Left kidney (tissue), 2 donors: ENCODE measurements around the gene PCDHGA1. TPM values are rescaled to one million over a fixed set of nuclear protein-coding genes. Genes with fewer than 3 reads are reported as not detected.

Experiments
- DNase-seq: peaks from one replicate; pipeline ENCODE4 v3.0.0-alpha.2; 2013
- polyA plus RNA-seq: library from polyadenylated mRNA; unstranded; fragments of 120-200 nt; gene quantifications from one replicate; pipeline ENCODE4 v1.2.1, GENCODE V29; 2013; ENCODE audit not compliant: insufficient read length

Gene PCDHGA1
- polyA plus RNA-seq, 1 donor, result 1.1 TPM

DNA sequence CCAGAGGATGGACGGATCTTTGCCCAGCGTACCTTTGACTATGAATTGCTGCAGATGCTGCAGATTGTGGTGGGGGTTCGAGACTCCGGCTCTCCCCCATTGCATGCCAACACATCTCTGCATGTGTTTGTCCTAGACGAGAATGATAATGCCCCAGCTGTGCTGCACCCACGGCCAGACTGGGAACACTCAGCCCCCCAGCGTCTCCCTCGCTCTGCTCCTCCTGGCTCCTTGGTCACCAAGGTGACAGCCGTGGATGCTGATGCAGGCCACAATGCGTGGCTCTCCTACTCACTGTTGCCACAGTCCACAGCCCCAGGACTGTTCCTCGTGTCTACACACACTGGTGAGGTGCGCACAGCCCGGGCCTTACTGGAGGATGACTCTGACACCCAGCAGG is 160.5 kb downstream of the PCDHGA1 start:
- no peak for DNase-seq

DNA sequence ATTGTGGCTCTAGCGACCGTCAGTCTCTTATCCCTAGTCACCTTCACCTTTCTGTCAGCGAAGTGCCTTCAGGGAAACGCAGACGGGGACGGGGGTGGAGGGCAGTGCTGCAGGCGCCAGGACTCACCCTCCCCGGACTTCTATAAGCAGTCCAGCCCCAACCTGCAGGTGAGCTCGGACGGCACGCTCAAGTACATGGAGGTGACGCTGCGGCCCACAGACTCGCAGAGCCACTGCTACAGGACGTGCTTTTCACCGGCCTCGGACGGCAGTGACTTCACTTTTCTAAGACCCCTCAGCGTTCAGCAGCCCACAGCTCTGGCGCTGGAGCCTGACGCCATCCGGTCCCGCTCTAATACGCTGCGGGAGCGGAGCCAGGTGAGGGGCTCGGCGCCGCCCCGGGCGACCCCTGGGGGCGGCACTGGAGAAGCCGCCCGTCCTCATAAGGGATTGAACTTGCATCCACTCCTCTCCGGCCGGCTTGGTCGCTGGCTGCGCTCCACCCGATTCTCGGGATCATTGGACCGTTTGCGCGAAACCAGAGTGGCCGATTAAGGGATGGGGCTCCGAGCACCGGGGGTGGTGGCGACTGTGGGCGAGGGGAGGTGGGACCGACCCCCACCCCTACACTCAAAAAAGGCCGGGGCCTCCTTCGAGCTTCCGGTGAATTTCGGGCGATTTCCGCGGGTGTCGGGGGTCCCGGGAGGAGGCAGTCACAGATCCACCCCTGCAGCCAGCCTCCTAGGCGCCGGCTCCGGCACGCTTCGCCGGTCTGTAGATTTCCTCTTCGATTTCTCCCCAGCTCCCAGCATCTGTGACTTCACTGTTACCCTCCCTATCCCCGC is 161.2 kb downstream of the PCDHGA1 start:
- DNase-seq, result no peak

DNA sequence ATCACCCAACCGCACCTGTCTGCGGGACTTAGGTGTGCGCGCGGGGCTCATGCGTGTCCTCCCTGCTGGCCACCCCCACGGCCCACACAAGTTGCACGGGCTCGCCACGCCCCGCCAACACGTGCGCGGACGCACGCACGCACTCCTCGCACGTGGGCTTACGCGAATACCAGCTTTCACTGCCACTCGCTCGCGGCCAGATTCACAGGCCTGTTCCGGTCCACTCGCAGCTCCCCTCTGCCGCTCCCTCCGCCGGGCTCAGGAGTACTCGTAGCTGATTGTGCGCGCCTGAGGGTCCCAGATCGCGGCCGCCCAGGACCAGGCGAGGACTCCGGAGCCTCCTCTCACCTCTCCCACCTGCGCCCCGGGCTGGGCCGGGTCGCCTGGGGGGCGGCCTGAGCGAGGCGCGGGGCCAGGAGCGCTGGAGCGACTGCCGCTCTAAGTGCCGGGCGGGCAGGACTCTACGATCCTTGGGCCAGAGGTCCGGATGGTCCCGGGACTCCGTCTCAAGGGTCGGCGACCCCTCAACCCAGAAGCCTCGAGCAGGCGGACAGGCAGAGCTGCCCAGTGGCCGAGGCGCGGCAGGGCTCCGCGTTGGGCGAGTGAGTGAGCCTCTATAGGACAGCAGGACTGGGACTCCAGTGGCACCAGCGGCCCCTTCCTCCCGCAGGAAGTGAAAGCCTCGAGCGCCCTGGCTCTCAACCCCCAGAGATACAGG is 162.0 kb downstream of the PCDHGA1 start:
- DNase-seq, result no peak

DNA sequence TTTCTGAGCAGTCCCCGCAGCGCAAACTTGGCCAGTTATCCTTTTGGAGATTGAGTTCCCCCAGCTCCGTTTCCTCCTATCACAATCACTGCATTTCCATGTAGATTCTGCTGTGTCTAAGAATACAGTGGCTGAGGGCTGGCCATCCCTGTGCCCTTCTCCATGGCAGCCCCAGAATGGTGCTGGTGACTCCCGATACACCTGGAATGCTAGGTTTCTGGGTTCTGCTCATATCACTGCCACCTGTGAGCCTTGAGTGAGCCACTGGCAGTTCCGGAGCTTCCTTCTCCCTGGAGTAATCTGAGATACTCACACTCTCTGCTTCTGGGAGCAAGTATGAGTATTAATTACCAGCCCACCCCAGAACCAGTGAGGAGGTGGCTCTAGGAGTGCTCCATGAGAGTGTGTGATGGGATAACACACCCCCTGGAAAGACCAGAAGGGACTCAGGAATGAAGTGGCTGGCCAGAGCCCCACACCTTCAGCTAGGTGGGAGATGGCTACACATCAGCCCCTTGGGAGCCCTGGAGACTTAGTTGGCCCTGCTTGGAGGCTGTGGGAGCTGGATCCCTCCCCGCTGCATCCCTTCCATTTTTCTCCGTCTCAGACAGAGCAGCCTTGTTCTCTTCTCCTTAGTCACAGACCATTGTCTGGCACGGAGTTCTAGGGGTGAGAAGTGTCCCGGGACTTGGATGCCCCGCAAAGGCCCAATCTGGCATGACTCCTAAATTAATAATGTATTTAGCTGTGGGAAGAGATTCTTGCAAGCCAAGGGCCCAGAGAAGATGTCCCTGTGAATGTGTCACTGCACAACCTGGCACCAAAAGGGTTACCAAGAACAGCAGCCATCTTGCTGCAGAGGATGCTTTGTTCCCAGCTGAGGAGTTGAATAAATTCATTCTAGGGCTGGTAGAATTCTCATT is 163.4 kb downstream of the PCDHGA1 start:
- no peak for DNase-seq

DNA sequence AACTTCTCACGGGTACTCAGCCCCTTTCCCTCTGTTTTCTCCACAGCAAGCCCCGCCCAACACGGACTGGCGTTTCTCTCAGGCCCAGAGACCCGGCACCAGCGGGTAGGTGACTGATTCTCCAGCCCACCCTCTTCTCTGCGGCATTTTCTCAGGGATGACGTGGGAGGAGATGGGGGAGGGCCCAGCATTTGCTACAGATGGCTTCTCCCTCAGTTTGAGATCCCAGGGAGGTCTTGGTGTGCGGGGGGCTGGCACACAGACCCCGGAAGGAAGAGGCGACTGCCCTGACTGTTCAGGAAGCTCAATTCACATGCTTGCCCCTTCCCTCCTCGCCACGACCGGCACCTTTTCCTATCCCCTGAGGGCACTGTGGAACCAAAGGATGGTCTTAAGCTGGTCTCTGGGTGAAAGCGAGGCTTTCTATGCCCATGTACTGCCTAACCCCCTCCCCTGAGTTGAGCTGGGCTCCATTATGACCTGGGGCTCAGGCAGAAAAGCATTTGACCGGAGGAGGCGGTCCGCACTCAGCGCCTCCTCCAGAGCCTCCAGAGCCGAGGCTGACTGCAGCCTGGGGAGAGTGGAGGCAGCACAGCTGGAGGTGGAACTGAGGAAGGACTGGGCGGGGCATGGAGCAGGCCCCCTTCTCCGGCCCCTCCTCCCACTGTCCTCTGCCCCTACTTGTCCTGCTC is 164.6 kb downstream of the PCDHGA1 start:
- peak; percentile 68 for DNase-seq

DNA sequence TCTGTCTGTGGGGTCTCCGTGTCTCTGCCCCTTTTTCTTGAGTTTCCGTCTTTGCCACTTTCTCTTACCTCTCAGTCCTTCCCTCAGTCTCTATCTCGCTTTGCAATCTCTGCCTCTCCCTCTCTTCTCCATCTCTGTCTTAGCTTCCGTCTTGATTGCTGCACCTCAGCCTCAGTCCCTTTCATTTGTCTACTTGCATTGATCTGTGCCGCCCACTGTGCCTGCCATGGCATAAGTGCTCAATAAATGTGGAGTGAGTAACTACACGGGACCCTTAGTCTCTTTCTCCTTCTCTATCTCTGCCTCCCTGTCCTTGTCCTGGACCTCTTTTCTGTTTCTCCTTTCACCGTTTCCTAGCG is 165.1 kb downstream of the PCDHGA1 start:
- no peak for DNase-seq

DNA sequence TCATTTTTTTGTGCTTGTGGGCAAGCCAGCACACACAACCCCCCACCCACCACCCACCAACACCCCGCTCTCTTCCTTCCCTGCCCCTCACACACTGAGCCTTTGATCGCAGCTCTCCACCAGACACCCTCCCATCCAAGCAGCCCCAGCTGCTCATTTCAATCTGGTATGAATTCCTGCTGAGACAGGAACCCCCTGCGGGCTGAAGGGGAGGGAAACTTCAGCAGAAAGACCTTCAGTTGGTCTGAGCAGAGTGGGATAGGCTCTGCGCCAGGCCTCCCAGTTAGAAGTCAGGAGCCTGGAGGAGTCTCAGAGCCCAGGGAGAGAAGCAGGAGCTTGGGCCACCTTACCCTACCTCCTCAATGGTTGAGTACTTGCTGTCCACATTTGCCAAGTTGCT is 165.7 kb downstream of the PCDHGA1 start:
- no peak for DNase-seq

DNA sequence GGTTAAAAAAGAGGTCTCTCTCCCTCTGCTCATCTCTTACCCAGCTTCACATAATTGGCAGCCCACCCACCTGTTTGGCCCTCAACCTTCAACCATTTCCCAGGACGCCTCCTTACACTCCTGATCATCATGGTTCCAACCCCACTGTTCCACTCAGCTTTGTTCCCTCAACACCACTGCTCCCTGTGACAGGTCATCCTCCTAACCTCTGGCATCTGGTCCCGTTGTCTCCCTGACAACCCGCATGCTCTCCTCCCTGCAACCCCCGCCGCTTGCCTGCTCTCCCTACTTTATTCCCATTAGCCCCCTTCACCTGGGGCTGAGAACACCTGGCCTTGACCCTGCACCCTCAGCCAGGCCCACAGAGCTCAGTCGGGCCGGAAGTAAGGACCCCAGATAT is 171.4 kb downstream of the PCDHGA1 start:
- DNase-seq, result no peak

DNA sequence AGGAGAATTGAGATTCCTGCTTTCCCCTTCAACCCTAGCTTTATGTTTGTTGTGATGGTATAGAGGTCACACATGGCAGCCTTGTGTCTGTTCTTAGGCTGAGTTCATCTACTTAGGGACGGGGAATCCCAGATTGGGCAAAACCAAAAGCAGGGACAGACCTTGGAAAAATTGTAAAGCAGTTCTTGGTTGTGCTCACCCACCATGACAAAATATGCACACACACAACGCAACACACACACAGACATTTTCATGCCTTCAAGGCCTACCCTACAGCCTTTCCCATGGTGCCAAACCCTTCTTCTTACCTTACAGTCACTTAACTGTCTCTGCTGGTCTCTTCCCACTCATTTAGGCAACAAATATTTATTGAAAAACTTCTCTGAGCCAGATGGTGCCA is 173.4 kb downstream of the PCDHGA1 start:
- no peak for DNase-seq

DNA sequence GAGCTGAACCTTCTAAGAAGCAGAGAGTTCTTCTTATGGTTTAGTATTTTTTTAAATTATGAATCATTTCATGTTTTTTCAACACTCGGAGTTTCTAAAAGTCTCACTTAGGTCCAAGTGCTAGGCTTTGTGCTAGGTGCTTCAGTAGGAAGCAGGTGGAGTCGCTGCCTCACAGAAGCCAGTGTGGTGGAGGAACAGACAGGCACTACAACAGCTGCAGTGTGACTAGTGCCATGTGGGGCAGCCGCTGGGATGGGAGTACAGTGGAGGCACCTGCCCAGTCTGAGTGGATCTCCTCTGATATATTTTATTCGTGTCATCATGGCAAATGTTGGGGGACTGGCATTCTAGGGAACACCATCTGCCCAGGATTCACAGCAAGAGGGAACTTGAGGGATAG is 173.9 kb downstream of the PCDHGA1 start:
- DNase-seq, result no peak

DNA sequence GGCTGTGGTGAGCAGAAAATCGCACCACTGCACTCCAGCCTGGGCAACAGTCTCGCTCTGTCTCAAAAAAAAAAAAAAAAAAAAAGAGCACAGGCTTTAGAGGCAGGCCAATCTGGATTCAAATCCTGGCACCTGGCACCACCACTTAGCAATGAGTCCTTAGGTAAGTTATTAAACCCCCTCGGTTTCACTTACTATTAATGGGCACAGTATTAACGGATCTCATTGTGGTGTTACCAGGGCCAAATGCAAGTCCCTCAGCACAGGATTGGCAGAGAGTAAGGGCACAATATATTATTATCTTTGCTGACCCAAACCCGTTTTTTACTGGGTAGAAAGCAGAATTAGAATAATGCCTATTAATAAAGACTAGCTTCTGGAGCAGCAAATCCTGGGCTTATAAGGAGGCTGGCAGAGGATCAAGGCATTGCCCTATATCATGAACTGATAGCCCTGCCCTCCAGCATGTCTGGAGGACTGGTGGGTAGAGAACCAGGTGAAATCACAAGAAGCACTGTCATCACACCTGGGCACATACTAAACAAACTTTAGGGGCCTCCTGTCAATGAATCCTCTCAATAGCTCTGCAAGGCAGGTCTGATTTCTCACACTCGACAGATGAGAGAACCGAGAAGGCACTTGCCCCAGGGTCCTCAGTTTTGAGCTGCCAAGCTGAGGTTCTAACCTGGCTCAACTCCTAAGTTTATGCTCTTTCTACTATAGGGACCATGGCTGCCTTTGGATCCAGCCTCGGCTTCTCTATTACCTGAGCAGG is 176.3 kb downstream of the PCDHGA1 start:
- DNase-seq, result no peak

DNA sequence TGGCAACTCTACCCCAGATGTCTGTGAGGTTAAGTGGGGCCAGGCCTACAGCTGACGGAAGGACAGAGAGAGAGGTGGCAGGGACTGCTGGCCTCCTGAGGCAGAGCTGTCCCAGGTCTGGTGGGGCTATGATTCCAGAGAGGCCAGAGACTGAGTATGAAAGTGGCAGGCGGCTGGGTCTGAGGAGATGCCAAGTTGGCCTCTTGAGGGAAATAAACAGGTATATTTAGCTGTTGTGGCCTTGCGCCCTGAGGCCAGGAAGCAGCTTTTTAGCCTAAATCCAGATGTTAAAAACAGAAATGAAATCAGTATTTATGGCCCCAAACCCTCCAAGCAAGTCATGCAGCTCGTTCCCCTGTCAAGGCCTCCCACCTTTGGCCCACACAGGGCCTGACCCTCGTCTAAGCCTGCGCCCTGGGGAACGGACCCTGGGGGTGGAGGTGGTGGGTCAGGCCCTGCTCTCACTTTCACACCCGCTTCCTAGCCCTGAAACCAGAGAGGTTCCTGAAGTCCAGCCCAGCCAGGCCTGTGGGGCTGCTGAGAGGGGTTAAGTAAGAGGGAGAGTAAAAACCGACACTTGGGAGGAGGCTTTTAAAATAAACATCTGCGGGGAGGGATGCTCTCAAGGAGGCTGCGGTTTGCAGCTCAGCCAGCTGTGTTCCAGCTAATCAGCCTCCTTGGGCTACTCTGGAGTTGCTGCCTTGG is 177.2 kb downstream of the PCDHGA1 start:
- no peak for DNase-seq

DNA sequence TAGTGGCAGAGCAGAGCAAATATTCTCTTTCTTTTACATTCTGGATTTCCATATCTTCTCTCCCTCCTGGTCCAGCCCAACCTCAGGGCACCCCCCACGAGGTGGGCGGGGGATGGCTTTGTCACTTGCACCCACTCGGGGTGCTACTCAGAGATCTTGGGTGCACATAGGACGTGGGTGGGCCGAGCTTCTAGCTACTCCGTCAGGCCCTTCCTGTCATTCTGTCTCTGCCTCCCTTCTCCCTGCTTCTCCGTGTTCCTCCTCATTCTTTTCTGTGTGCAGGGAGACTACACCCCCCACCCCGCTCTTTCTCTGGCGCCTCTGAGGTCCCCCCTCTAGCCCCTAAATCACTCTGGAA is 178.1 kb downstream of the PCDHGA1 start:
- DNase-seq, result no peak

DNA sequence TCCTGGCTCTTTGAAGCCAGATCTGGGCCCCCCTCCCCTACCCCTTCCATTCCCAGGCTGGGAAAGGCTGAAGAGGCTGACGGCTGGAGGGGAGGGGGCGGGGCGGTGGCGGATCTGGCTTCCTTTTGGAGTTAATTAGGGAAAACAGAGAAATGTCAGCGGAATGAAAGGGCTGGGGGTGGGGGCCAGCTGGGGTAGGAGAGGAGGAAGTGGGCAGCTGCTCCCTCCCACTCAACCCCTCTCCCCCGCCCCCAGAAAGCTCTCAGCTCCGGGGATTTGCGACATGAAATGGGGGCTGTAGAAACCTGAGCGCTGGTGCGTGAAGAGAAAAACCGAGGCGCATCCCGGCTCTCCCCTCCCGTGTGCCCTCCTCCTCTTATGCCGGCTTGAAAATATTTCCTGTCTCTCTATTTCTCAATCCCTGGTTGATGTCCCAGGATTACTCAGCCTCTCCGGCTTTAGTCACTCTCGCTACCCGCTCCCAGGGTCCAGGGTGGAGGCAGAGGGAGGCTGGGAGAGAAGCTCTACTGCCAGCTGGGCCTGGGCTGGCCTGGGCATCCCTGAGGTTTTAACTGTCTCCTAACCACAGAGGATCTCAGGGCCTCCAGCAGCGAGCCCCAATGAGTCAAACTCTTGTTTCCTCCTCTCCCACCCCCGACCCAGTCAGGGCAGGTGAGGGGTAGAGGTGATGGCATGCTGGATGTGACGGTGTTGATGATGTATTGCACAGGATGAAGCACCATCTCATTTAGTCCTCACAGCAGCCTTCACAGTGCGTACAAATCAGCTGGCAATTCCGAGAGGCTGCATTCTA is 178.7 kb downstream of the PCDHGA1 start:
- peak; percentile 89 for DNase-seq

DNA sequence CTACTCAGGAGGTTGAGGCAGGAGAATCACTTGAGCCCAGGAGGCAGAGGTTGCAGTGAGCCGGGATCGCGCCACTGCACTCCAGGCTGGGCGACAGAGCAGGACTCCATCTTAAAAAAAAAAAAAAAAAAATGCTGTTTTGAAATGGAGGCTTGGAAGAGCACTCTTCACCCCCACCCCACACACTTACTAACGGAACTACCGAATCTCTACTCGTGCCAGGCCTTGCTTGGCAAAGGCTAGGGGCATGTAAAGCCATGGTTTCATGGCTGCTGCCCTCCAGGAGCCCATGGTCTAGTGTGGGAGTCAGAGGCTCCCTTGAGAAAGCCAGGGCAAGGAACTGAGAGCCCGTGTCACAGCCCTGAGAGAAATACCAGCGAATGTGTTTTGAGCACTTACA is 179.8 kb downstream of the PCDHGA1 start:
- DNase-seq, result no peak

DNA sequence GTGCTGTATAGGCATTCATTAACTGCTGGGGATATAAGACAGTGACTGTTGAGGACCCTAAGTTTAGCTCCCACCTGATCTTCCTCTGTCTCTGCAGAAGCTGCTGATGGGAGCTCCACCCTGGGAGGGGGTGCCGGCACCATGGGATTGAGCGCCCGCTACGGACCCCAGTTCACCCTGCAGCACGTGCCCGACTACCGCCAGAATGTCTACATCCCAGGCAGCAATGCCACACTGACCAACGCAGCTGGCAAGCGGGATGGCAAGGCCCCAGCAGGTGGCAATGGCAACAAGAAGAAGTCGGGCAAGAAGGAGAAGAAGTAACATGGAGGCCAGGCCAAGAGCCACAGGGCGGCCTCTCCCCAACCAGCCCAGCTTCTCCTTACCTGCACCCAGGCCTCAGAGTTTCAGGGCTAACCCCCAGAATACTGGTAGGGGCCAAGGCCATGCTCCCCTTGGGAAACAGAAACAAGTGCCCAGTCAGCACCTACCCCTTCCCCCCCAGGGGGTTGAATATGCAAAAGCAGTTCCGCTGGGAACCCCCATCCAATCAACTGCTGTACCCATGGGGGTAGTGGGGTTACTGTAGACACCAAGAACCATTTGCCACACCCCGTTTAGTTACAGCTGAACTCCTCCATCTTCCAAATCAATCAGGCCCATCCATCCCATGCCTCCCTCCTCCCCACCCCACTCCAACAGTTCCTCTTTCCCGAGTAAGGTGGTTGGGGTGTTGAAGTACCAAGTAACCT is 180.7 kb downstream of the PCDHGA1 start:
- DNase-seq, result no peak

DNA sequence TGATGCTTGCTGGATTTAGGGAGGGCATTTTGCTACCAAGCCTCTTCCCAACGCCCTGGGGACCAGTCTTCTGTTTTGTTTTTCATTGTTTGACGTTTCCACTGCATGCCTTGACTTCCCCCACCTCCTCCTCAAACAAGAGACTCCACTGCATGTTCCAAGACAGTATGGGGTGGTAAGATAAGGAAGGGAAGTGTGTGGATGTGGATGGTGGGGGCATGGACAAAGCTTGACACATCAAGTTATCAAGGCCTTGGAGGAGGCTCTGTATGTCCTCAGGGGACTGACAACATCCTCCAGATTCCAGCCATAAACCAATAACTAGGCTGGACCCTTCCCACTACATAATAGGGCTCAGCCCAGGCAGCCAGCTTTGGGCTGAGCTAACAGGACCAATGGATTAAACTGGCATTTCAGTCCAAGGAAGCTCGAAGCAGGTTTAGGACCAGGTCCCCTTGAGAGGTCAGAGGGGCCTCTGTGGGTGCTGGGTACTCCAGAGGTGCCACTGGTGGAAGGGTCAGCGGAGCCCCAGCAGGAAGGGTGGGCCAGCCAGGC is 181.5 kb downstream of the PCDHGA1 start:
- DNase-seq, result no peak

DNA sequence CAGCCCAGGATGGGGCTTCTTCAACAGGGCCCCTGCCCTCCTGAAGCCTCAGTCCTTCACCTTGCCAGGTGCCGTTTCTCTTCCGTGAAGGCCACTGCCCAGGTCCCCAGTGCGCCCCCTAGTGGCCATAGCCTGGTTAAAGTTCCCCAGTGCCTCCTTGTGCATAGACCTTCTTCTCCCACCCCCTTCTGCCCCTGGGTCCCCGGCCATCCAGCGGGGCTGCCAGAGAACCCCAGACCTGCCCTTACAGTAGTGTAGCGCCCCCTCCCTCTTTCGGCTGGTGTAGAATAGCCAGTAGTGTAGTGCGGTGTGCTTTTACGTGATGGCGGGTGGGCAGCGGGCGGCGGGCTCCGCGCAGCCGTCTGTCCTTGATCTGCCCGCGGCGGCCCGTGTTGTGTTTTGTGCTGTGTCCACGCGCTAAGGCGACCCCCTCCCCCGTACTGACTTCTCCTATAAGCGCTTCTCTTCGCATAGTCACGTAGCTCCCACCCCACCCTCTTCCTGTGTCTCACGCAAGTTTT is 182.1 kb downstream of the PCDHGA1 start:
- no peak for DNase-seq
